Neural crest cell (in vitro differentiated cells): ENCODE results near the gene NHLRC2. TPM values are rescaled to one million over a fixed set of nuclear protein-coding genes. Genes with fewer than 3 reads are reported as not detected.

Experiments
- DNase-seq: peaks from one replicate; pipeline ENCODE4 v3.0.0; 2021; ENCODE audit warnings: low read depth, mixed read lengths, low spot score
- H3K27ac Mint-ChIP-seq: one replicate; pipeline ENCODE4 v1.8.0; 2021; ENCODE audit warnings: mild to moderate bottlenecking, mixed read lengths; ENCODE audit not compliant: unreplicated experiment
- H3K27me3 Mint-ChIP-seq: 2 replicates; pipeline ENCODE4 v1.8.0; 2021; ENCODE audit warnings: low read depth, mild to moderate bottlenecking, mixed read lengths
- H3K36me3 Mint-ChIP-seq: 2 replicates; pipeline ENCODE4 v1.8.0; 2021; ENCODE audit warnings: low read depth, mild to moderate bottlenecking, mixed read lengths
- H3K4me1 Mint-ChIP-seq: 2 replicates; pipeline ENCODE4 v1.8.0; 2021; ENCODE audit warnings: mixed read lengths
- H3K4me3 Mint-ChIP-seq: one replicate; pipeline ENCODE4 v1.8.0; 2021; ENCODE audit warnings: mild to moderate bottlenecking, mixed read lengths
- H3K9me3 Mint-ChIP-seq: 2 replicates; pipeline ENCODE4 v1.8.0; 2021; ENCODE audit warnings: mixed read lengths
- CTCF ChIP-seq: fragments of 200-600 bp; sonication (generic); conservative IDR thresholded peaks from 2 replicates; pipeline ENCODE4 v1.5.0; 2021; ENCODE audit warnings: antibody characterized with exemption, mild to moderate bottlenecking
- total RNA-seq: library from RNA; stranded (reverse); gene quantifications from 2 replicates; pipeline ENCODE4 v1.2.1, GENCODE V29; 2021

Gene NHLRC2
- total RNA-seq, 1 donor from 2014 or later: 58.7 TPM

DNA sequence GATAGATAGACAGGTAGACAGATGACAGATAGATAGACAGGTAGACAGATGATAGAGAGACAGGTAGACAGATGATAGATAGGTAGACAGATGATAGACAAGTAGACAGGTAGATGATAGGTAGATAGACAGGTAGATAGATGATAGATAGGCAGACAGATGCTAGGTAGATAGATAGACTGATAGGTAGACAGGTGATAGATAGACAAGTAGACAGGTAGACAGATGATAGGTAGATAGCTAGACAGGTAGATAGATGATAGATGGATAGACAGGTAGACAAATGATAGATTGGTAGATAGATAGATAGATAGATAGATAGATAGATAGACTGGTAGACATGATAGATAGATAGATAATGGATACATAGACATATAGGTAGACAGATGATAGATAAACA, 95.8 kb downstream of the NHLRC2 start:
- no peaks in the 10 kb centered on the region for H3K27me3 Mint-ChIP-seq
- TF ChIP-seq CTCF: no peak
- no peak overlapping the region for H3K4me3 Mint-ChIP-seq
- H3K36me3 Mint-ChIP-seq: no peaks in the 10 kb centered on the region
- no peak for DNase-seq
- H3K9me3 Mint-ChIP-seq: peaks cover 6% of the 10 kb centered on the region
- H3K27ac Mint-ChIP-seq: no peak overlapping the region
- H3K4me1 Mint-ChIP-seq: peaks cover 12% of the 10 kb centered on the region

DNA sequence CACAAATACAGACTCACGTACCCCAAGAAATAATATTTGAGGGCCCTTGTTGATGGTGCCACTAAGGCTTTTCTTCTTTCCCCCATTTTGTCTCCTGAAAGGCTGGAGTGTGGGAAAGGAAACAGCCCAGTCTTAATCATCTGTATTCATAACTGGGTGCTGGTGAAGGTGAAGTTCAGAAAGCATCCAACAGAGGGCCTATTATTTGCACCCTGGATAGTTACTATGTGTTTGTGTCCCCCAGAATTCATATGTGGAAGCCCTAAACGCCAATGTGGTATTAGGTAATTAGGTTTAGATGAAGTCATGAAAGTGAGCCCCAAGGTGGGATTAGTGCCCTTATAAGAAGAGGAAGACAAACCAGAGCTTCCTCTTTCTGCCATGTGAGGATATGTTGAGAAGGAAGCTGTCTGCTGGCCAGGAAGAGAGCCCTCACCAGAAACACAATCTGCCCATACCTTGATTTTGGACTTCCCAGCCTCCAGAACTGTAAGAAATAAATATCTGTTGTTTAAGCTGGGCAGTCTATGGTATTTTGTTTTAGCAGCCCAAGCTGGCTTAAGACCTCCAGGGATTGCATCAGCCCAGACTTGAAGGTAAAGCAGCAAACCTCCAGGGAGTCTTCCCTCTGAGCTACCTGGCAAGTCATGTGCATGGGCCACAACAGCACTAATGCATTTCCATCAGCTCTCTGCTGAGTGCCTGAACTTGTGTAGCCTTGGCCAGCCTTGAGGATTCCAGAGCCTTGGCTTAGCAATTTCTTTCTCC, 99.2 kb downstream of the NHLRC2 start:
- Mint-ChIP-seq H3K9me3 (peaks cover 6% of the 10 kb centered on the region), H3K4me3 (no peak overlapping the region), H3K4me1 (peaks cover 5% of the 10 kb centered on the region), H3K27me3 (no peaks in the 10 kb centered on the region), H3K27ac (no peak overlapping the region), H3K36me3 (no peaks in the 10 kb centered on the region)
- no peak for DNase-seq
- TF ChIP-seq CTCF: peak; percentile 39

DNA sequence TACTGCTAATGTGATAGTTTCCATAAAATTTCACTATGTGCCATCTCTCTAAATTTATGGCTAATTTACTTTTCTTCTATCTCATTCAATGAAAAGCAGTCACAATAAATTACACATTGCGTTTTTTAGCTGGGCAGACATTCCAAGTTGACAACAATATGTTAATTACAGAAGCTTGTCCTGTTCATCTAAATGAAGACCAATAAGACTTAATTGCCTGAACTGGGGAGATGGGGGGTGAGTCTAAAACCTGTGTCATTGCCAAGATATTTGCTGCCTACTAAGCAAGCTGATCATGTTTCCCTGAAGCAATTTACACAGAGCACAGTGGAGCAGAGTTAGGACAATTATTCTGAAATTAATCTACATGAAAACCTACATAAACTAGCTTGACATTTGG, 99.9 kb downstream of the NHLRC2 start:
- no peaks in the 10 kb centered on the region for H3K27me3 Mint-ChIP-seq
- no peak overlapping the region for H3K4me3 Mint-ChIP-seq
- H3K4me1 Mint-ChIP-seq: peaks cover 9% of the 10 kb centered on the region
- no peak for TF ChIP-seq CTCF
- no peak for DNase-seq
- peaks cover 6% of the 10 kb centered on the region for H3K9me3 Mint-ChIP-seq
- H3K36me3 Mint-ChIP-seq: no peaks in the 10 kb centered on the region
- H3K27ac Mint-ChIP-seq: no peak overlapping the region

GRCh38 chr10:113957013-113957412, 102.6 kb downstream of the NHLRC2 start:
- DNase-seq: no peak
- peaks cover 24% of the 10 kb centered on the region for H3K4me1 Mint-ChIP-seq

GRCh38 chr10:113958631-113959382, 104.3 kb downstream of the NHLRC2 start:
- DNase-seq: no peak
- no peak overlapping the region for H3K27ac Mint-ChIP-seq
- H3K36me3 Mint-ChIP-seq: no peaks in the 10 kb centered on the region
- H3K9me3 Mint-ChIP-seq: no peaks in the 10 kb centered on the region
- peaks cover 24% of the 10 kb centered on the region for H3K4me1 Mint-ChIP-seq
- H3K27me3 Mint-ChIP-seq: no peaks in the 10 kb centered on the region
- no peak for TF ChIP-seq CTCF
- H3K4me3 Mint-ChIP-seq: no peak overlapping the region

More at GRCh38 chr10:113957013-113957412, 102.6 kb downstream of the NHLRC2 start:
- TF ChIP-seq CTCF: no peak
- Mint-ChIP-seq H3K9me3 (no peaks in the 10 kb centered on the region), H3K27me3 (no peaks in the 10 kb centered on the region), H3K36me3 (no peaks in the 10 kb centered on the region), H3K27ac (no peak overlapping the region), H3K4me3 (no peak overlapping the region)
